ENCODE measurements around the gene SLC7A4. TPM values are rescaled to one million over a fixed set of nuclear protein-coding genes. Genes with fewer than 3 reads are reported as not detected.

SLC7A4 gene
- total RNA-seq, 4 donors from 2014 or later, result 2.2 to 13.0 (median 5.8) TPM

- TF ChIP-seq CTCF (IDR thresholded peaks at IDR 0.05), result no peak
- no peak for ATAC-seq (ENCODE audit: low FRiP score)
- no peak for DNase-seq (ENCODE audit: low spot score)
These were observed 35.5 kb downstream of the SLC7A4 start for GRCh38 chr22:20996598-20997535.

GRCh38 chr22:20996031-20996410 is 36.3 kb downstream of the SLC7A4 start:
- TF ChIP-seq CTCF (IDR thresholded peaks at IDR 0.05), result no peak
- DNase-seq (ENCODE audit: low spot score) (no peak), ATAC-seq (ENCODE audit: low FRiP score) (no peak)

GRCh38 chr22:20995329-20996030 is 36.9 kb downstream of the SLC7A4 start:
- ATAC-seq (ENCODE audit: low FRiP score) (no peak), DNase-seq (ENCODE audit: low spot score) (no peak)
- no peak for TF ChIP-seq CTCF (IDR thresholded peaks at IDR 0.05)

GRCh38 chr22:20994902-20995241 is 37.5 kb downstream of the SLC7A4 start:
- no peak for DNase-seq (ENCODE audit: low spot score)
- TF ChIP-seq CTCF (IDR thresholded peaks at IDR 0.05), result no peak

GRCh38 chr22:20994128-20994901 is 38.0 kb downstream of the SLC7A4 start:
- ATAC-seq (ENCODE audit: low FRiP score) (no peak), DNase-seq (ENCODE audit: low spot score) (no peak)
- no peak for TF ChIP-seq CTCF (IDR thresholded peaks at IDR 0.05)

More at GRCh38 chr22:20994902-20995241, 37.5 kb downstream of the SLC7A4 start:
- ATAC-seq (ENCODE audit: low FRiP score), result no peak

GRCh38 chr22:20993304-20994127 is 38.8 kb downstream of the SLC7A4 start:
- no peak for DNase-seq (ENCODE audit: low spot score)
- TF ChIP-seq CTCF (IDR thresholded peaks at IDR 0.05), result no peak
- no peak for ATAC-seq (ENCODE audit: low FRiP score)

Measured in omental fat pad (tissue), 4 donors.